ENCODE measurements around the gene SLC38A9. TPM values are rescaled to one million over a fixed set of nuclear protein-coding genes. Genes with fewer than 3 reads are reported as not detected.

The SLC38A9 gene
- 45.6 TPM for total RNA-seq

GRCh38 chr5:55712023-55712859 lies at the start of gene SLC38A9:
TSS of gene SLC38A9 (minus strand) at chr5:55712324. CDS start at chr5:55697958, 14,366 bp downstream.

GRCh38 chr5:55737793-55738192 lies 25.7 kb upstream of the SLC38A9 start, which contains the start of gene DDX4:
TSS of gene DDX4 (plus strand) at chr5:55738061. CDS start at chr5:55738964, 903 bp downstream.

Small RNA genes within 50 kb of the gene (small RNA-seq; reads per million reads assigned to genes)
- gene AC016632.1 (ENCODE audit: low replicate concordance), result not detected

Other genes starting within 250 kb of the SLC38A9 start
- gene PLPP1, start 177.4 kb downstream of the SLC38A9 start, total RNA-seq, result 193 TPM
- not detected for gene DDX4, start 25.7 kb upstream of the SLC38A9 start, total RNA-seq
- gene IL31RA, start 139.0 kb upstream of the SLC38A9 start, total RNA-seq, result not detected

Data from metanephros (tissue), 2 donors.